Breast epithelium (tissue), 3 donors: Measurements from ENCODE around the gene CD83.

Source experiments
- POLR2A ChIP-seq: fragments of 450-650 bp; IDR thresholded peaks from one replicate; pipeline ENCODE4 v1.6.1; 2016; ENCODE audit warnings: antibody characterized with exemption, mild to moderate bottlenecking, moderate library complexity
- TF ChIP-seq, protein P1 (sequence below), 3 donors: fragments of 450-650 bp; IDR thresholded peaks; one replicate each; pipeline ENCODE4 v1.5.1; 2016 to 2017; ENCODE audit warnings: antibody characterized with exemption in 3 of 3, mild to moderate bottlenecking in 3 of 3, moderate library complexity in 3 of 3

DNA sequence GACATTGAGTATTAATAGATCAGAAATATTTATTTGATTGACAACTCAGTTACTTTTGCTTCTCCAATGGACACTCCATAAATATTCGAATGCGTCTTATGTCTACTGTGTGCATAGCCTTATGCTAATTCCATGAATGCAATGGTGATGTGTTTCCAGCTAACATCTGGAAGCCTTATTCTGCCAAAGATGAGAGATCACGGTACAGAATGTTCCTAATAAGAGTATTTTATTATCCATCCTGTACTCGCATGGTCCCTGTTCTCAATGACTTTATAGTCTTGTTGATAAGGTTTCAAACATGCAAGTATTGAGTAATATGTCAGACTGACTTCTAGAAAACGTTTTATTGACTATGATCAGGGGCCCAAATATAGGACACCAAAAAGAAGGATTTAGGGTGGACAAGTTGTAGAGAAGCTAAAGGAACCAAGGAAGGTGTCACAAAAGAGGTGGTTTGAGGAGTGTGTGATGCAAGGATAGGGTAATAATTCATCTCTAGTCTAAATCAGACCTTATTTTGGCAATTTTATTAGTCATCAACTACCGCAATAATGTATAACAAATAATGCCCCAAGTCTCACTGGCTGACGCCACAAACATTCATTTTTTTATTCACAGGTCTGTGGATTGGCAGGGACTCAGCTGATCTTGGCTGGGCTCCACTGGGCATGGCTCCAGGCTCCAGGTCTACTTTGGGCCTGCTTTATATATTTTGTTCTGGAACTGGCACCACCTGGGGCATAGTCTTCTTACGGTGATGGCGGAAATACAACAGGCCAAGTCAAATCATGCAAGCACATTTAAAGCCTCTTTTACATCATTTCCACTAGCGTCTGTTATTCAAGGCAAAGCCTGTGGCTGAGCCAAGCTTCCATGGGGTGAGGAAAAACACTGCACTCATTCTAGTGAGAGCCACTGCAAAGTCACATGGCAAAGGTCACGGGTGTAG, 24.5 kb upstream of the CD83 start:
- TF ChIP-seq, protein P1, sequence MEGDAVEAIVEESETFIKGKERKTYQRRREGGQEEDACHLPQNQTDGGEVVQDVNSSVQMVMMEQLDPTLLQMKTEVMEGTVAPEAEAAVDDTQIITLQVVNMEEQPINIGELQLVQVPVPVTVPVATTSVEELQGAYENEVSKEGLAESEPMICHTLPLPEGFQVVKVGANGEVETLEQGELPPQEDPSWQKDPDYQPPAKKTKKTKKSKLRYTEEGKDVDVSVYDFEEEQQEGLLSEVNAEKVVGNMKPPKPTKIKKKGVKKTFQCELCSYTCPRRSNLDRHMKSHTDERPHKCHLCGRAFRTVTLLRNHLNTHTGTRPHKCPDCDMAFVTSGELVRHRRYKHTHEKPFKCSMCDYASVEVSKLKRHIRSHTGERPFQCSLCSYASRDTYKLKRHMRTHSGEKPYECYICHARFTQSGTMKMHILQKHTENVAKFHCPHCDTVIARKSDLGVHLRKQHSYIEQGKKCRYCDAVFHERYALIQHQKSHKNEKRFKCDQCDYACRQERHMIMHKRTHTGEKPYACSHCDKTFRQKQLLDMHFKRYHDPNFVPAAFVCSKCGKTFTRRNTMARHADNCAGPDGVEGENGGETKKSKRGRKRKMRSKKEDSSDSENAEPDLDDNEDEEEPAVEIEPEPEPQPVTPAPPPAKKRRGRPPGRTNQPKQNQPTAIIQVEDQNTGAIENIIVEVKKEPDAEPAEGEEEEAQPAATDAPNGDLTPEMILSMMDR (IDR thresholded peaks at IDR 0.05): no peak
- TF ChIP-seq POLR2A: no peak
